ENCODE data around the gene INO80E.

Gene INO80E

DNA sequence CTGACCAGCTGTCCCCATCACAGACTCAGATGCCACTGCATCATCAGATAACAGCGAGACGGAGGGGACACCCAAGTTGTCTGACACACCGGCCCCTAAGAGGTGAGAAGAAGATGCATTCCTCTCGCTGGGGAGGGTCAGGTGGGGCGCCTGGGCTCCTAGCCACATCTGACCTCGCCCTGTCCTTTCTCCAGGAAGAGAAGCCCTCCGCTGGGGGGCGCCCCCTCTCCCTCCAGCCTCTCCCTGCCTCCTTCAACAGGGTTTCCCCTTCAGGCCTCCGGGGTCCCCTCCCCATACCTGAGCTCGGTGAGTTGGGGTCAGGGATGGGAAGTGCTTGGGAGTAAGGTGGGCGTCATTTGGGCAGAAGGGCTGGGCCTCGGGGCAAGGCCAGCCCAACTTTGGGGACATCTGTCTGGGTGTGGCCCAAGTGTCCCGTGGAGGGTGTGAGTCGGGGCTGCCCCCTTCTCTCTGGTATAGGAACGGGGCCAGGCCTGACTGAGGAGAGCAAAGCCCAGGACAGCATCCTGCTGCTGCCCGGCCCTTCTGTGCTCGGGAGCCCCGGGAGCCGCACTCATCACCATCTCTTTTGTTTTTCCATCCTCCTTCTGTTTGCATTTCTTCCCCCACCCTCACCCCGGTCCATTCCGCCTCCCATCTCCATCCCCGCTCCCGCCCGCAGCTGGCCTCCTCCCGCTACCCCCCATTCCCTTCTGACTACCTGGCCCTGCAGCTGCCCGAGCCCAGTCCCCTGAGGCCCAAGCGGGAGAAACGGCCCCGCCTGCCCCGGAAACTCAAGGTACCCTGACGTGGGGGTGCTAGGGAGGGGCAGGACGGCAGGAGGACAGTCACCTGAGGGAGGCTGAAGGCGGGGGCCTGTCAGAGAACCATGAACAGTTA lies 4.9 kb downstream of the INO80E start:
- no peak for TF ChIP-seq CTCF (conservative IDR thresholded peaks at IDR 0.05; ENCODE audit: control insufficient read depth, insufficient read depth, low read depth, low read length)
- no peak for DNase-seq (ENCODE audit: low read depth)
- H3K4me3 ChIP-seq (ENCODE audit: control insufficient read depth, low read depth, low read length): no peak overlapping the region

DNA sequence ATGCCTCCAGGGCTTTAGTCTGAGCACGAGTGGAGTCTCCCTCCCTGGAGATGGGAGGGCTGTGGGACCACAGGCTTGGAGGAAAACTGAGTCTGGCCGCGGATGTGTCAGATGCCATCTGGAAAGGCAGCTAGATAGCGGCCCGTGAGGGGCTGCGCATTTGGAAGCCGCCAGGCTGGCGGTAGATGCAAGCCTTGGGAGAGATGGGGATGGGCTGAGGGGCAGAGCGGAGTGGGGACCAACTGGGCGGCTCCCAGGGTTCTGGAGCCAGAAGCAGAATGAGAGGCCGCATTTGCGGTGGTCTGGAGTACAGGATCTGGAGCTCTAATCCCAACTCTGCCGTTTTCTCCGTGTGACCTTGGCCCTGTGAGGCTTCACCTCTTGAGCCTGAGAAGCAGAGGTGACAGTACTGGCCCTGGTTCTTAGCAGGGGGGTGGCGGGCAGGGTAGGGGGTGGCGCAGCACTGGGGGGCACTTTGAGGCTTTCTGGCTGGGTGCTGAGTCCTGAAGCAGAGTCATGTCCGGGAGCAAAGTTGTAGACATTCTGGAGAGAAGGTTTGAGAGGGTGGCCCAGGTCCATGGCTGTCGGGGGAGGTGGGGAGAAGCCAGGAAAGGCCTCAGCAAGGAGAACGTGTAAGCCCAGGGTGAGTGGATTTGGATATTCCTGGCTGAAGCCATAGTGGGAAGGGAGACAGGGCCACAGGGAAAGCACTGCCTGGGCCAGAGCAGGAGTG lies 6.7 kb downstream of the INO80E start:
- DNase-seq (ENCODE audit: low read depth): no peak
- no peak overlapping the region for H3K4me3 ChIP-seq (ENCODE audit: control insufficient read depth, low read depth, low read length)
- no peak for TF ChIP-seq CTCF (conservative IDR thresholded peaks at IDR 0.05; ENCODE audit: control insufficient read depth, insufficient read depth, low read depth, low read length)

DNA sequence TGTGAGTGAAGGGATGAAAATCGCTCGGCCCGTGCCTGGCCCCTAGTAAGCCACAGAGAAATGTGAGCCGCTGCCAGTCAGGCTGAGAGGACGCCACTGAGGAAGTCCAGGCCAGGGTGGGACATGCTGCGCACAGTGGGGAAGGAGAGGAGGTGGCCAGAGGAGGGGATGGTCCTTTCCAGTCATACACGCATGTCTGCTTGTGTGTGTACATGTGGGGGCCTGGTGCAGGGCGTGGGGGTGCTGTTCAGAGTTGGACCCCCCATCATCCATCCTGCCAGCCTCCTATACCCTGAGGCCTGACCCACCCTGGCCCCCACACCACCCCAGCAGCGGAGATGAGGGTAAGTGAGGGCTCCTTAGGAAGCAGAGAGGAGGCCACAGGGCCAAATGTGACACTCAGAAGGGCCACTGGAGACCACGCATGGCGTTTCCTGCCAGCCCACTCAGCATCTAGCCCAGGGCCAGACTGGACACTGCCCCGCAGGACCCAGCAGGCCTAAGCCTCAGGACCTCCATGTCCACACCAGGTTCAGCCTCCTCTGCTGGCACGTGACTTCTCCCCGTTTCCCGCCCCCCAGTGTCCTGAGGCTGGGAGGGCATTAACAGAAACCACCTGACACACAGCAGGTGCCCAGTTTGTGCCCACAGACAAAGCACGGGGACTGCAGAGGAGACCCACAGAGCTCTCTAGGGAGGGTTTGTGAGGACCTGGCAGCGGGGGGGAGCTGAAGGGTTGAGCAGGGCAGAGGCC lies 7.8 kb downstream of the INO80E start:
- no peak overlapping the region for H3K4me3 ChIP-seq (ENCODE audit: control insufficient read depth, low read depth, low read length)
- DNase-seq (ENCODE audit: low read depth): no peak
- no peak for TF ChIP-seq CTCF (conservative IDR thresholded peaks at IDR 0.05; ENCODE audit: control insufficient read depth, insufficient read depth, low read depth, low read length)

DNA sequence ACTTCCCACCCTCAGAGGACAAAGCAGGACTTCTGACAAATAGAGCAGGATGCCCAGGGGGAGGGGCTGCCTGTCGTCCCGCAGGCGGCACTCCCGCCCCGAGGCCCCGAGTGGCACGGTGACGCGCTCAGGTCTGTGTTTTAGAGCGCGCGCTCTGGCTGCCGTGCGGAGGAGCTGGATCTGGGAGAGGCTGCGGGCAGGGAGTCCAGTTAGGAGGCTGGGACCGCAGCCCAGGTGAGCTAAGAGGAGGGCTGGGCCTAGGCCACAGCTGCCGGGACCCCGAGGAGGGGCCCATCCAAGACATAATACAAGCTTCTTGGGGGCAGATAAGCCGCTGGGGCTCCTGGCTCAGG lies 8.4 kb downstream of the INO80E start:
- H3K4me3 ChIP-seq (ENCODE audit: control insufficient read depth, low read depth, low read length): no peak overlapping the region
- TF ChIP-seq CTCF (conservative IDR thresholded peaks at IDR 0.05; ENCODE audit: control insufficient read depth, insufficient read depth, low read depth, low read length): no peak
- no peak for DNase-seq (ENCODE audit: low read depth)

- no peak for DNase-seq (ENCODE audit: low read depth)
- no peak for TF ChIP-seq CTCF (conservative IDR thresholded peaks at IDR 0.05; ENCODE audit: control insufficient read depth, insufficient read depth, low read depth, low read length)
- no peak overlapping the region for H3K4me3 ChIP-seq (ENCODE audit: control insufficient read depth, low read depth, low read length)
Observed at GRCh38 chr16:30004811-30005242, 8.8 kb downstream of the INO80E start.

DNA sequence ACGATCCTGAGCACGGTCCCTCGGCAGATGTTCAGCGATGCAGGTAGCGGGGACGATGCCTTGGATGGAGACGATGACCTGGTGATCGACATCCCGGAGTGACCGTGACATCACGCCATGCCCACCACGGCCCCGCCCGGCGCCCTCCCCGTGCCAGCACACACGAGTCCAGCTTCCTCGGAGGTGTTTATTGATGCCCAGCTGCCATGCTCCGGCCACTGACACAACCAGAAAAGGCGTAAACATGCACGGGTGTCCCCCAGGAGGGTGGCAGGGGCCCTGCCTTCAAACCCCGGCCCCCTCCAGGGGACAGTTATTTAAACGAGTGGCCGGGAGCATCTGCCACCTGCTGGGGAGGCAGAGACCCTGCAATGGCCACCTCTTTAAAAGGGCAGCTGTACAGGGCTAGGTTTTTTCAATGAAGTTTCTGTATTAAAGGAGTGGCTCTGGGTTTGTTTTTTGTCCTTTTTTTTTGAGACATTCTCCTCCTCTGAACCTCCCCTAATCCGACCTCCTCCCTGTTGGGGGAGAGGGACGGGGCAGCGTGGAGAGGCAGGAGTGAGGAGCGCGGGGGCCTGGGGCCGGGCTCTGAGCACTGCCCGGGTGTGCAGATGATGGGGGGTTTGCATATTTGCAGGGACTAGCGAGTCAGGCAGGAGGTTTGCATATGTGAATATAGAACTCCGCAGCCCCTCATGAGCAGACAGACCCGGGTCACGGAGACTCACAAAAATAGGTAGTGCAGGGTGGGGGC lies 9.5 kb downstream of the INO80E start:
- H3K4me3 ChIP-seq (ENCODE audit: control insufficient read depth, low read depth, low read length): no peak overlapping the region
- peak; percentile 80 for TF ChIP-seq CTCF (conservative IDR thresholded peaks at IDR 0.05; ENCODE audit: control insufficient read depth, insufficient read depth, low read depth, low read length)
- DNase-seq (ENCODE audit: low read depth): peak; percentile 48
